Measurements from ENCODE around the gene MAPKAPK3.

GRCh38 chr3:50575372-50575771 lies 41.6 kb upstream of the MAPKAPK3 start:
- no peak for TF ChIP-seq EZH2 (IDR thresholded peaks at IDR 0.05; ENCODE audit: borderline replicate concordance)
- TF ChIP-seq CTCF (IDR thresholded peaks at IDR 0.05; ENCODE audit: poor library complexity): no peak
- TF ChIP-seq EZH2phosphoT487 (IDR thresholded peaks at IDR 0.05; ENCODE audit: low read depth, severe bottlenecking, unreplicated experiment): no peak

Measured in hepatocyte (in vitro differentiated cells).